ENCODE measurements around the gene PRM2.

DNA sequence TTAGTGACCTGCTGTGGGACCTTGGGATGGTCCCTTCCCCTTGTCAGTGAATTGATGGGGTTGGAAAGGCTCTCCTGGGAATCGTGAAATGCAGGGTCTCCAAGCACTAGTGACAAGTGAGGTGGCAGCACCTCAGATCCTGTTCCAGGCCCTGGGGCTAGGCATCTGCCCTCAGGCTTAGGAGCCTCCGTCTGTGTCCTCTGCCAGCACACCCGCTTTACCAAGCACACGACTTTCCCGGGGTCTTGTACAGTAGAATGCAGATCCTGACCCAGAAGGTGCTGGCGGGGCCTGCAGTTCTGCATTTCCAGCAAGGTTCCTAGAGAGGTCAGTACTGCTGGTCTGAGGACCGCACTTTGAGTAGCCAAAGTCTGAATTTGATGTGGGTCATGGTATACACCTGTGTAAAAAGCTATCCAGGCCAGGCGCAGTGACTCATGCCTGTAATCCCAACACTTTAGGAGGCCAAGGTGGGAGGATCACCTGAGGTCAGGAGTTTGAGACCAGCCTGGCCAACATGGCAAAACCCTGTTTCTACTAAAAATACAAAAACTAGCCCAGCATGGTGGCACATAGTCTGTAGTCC lies 38.1 kb upstream of the PRM2 start:
- TF ChIP-seq TAF1 (IDR thresholded peaks at IDR 0.05; ENCODE audit: borderline replicate concordance, insufficient read depth, low read length) (no peak), SIN3A (IDR thresholded peaks at IDR 0.05; ENCODE audit: borderline replicate concordance, insufficient read depth, low read length) (no peak), POLR2AphosphoS5 (IDR thresholded peaks at IDR 0.05; ENCODE audit: low read depth, low read length) (no peak), FOXP2 (optimal IDR thresholded peaks at IDR 0.05; ENCODE audit: borderline replicate concordance, extremely low read depth, extremely low read length, insufficient read depth) (no peak)
- TF ChIP-seq, protein P1, sequence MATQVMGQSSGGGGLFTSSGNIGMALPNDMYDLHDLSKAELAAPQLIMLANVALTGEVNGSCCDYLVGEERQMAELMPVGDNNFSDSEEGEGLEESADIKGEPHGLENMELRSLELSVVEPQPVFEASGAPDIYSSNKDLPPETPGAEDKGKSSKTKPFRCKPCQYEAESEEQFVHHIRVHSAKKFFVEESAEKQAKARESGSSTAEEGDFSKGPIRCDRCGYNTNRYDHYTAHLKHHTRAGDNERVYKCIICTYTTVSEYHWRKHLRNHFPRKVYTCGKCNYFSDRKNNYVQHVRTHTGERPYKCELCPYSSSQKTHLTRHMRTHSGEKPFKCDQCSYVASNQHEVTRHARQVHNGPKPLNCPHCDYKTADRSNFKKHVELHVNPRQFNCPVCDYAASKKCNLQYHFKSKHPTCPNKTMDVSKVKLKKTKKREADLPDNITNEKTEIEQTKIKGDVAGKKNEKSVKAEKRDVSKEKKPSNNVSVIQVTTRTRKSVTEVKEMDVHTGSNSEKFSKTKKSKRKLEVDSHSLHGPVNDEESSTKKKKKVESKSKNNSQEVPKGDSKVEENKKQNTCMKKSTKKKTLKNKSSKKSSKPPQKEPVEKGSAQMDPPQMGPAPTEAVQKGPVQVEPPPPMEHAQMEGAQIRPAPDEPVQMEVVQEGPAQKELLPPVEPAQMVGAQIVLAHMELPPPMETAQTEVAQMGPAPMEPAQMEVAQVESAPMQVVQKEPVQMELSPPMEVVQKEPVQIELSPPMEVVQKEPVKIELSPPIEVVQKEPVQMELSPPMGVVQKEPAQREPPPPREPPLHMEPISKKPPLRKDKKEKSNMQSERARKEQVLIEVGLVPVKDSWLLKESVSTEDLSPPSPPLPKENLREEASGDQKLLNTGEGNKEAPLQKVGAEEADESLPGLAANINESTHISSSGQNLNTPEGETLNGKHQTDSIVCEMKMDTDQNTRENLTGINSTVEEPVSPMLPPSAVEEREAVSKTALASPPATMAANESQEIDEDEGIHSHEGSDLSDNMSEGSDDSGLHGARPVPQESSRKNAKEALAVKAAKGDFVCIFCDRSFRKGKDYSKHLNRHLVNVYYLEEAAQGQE (IDR thresholded peaks at IDR 0.05; ENCODE audit: insufficient read depth in 1 of 2, low read depth in 2 of 2, low read length in 2 of 2) = no peak

All from PFSK-1 (cell line).